ENCODE measurements around the gene SF3B2.
A peak's percentile ranks its signal among the peaks of the same experiment; 100 is the strongest.

The SF3B2 gene, protein sequence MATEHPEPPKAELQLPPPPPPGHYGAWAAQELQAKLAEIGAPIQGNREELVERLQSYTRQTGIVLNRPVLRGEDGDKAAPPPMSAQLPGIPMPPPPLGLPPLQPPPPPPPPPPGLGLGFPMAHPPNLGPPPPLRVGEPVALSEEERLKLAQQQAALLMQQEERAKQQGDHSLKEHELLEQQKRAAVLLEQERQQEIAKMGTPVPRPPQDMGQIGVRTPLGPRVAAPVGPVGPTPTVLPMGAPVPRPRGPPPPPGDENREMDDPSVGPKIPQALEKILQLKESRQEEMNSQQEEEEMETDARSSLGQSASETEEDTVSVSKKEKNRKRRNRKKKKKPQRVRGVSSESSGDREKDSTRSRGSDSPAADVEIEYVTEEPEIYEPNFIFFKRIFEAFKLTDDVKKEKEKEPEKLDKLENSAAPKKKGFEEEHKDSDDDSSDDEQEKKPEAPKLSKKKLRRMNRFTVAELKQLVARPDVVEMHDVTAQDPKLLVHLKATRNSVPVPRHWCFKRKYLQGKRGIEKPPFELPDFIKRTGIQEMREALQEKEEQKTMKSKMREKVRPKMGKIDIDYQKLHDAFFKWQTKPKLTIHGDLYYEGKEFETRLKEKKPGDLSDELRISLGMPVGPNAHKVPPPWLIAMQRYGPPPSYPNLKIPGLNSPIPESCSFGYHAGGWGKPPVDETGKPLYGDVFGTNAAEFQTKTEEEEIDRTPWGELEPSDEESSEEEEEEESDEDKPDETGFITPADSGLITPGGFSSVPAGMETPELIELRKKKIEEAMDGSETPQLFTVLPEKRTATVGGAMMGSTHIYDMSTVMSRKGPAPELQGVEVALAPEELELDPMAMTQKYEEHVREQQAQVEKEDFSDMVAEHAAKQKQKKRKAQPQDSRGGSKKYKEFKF

DNA sequence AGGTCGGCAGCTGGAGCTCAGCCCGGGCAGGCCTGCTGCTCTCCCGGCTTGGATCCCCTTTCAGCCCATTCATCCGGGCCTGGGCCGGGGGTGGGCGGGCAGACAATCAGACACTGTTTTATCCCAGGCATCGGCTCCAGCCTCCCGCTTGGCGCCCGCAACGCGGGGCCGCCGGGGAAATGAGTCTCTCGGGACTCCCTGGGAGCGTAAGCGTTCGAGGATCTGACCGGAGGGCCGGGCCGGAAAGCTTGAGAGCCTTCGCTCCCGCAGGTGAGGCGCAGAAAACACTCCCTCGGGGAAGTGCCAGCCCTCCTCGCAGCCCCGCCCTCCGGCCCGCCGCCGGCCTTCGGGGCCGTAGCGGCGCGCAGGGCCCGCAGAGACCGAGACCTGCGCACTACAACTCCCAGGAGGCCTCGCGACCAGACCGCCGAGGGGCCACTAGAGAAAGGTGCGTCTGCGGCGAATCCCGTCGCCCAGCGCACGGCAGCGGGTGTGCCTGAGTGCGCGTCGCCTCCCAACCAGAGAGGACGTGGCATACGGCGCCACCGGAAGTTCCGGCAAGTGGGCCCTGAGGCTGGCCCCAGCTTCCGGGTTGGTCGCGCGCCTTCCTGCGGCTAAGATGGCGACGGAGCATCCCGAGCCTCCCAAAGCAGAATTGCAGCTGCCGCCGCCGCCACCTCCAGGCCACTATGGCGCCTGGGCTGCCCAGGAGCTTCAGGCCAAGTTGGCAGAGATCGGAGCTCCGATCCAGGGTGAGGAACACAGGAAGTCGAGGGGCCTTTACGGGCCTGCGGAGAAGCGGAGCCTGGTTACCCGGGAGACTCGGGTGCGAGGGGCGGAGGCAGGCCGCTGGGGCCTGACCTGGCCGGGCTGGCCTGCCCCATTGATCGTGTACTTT is at the start of gene SF3B2:
Gene SF3B2, plus strand, starts transcription at position 599 of the 898 bp plus-strand sequence. Its CDS starts 21 bp downstream, at position 620.
- H3K4me3 ChIP-seq (ENCODE audit: low read length), result peak within 1 kb of the TSS; percentile 77
- TF ChIP-seq CTCF (conservative IDR thresholded peaks at IDR 0.05; ENCODE audit: low read length), result no peak
- peak; percentile 98 for DNase-seq (ENCODE audit: low read depth)

DNA sequence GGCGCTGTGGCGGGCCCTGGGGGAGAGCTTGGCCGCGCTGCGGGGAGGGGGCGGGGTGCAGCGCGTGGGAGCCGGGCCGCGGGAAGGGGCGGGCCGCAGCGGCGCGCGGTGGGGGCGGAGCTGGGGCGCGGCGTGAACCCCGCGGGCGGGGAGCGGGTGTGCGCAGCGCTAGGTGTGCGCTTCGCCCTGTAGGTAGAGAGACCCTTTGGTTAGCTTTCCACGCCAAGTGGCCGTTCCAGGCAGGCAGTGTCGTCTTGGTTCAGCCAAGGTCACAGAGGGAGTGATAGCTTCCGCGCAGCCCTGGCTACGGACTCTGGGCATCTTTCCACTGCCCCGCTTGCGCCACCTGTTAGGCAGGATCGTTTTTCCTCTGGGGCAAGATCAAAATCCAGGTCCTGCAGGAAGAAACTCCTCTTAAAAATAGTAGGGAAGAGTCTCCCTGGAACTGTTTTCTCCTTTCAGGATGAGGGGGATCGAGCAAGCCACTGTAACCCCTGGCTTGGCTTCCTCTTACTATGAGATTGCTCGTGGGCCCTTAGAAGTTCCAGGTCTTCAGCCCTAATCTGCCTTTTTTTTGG is 49.4 kb upstream of the SF3B2 start:
- peak; percentile 44 for DNase-seq (ENCODE audit: low read depth)

DNA sequence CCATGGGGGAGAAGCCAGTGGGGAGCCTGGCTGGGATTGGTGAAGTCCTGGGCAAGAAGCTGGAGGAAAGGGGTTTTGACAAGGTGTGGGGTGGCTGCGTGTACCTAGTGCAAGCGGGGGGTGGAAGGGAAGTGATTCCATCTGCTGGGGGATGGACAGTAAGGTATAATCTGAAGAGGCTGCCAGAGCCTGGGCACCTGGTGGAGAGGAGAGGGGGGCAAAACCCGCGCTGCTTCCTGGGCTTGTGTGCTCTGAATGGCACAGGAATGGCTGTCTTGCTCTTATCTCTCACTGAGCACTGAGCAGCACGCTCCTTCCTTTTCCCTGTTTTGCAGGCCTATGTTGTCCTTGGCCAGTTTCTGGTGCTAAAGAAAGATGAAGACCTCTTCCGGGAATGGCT is 48.9 kb upstream of the SF3B2 start:
- no peak for TF ChIP-seq CTCF (conservative IDR thresholded peaks at IDR 0.05; ENCODE audit: low read length)
- no peak for DNase-seq (ENCODE audit: low read depth)
- H3K4me3 ChIP-seq (ENCODE audit: low read length), result peak overlapping the region; percentile 97

More for the DNA sequence above, 49.4 kb upstream of the SF3B2 start:
- H3K4me3 ChIP-seq (ENCODE audit: low read length), result peak overlapping the region; percentile 97
- TF ChIP-seq CTCF (conservative IDR thresholded peaks at IDR 0.05; ENCODE audit: low read length), result peak; percentile 32

DNA sequence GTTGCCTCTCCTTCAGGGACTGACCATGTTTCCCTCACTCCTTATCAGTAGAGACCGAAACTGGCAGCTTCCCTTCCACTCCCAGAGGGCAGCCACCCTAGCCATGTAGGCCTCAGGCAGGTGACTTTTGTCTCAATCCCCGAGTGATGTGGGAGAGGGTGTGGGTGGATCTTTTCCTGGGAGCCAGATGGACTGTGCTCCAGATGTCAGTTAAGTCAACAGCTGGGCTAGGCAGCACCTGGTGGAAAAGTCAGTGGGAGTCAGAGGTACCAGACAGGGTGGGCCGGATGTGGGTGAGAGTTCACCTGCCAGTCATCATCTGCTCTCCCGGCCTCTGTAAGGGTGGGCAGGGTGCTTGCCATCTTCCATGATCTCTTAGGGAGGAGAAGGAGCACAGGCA is 48.0 kb upstream of the SF3B2 start:
- no peak for DNase-seq (ENCODE audit: low read depth)
- no peak for TF ChIP-seq CTCF (conservative IDR thresholded peaks at IDR 0.05; ENCODE audit: low read length)
- no peak overlapping the region for H3K4me3 ChIP-seq (ENCODE audit: low read length)

GRCh38 chr11:66006134-66006890 is 45.9 kb upstream of the SF3B2 start:
- DNase-seq (ENCODE audit: low read depth), result no peak
- no peak for TF ChIP-seq CTCF (conservative IDR thresholded peaks at IDR 0.05; ENCODE audit: low read length)
- H3K4me3 ChIP-seq (ENCODE audit: low read length), result no peak overlapping the region

DNA sequence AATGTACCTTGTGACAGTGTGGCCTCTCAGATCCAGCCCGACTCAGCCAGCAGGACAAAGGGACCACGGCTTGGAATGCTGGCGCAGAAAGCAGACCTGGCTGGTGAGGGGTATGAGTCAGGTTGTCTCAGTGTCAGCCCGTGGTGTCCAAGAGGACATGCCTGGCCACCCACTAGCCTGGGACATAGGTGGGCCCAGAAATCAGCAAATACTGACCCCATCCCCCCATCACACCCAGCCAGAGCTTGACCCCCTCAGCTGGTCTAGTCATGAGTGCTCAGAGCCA is 45.3 kb upstream of the SF3B2 start:
- TF ChIP-seq CTCF (conservative IDR thresholded peaks at IDR 0.05; ENCODE audit: low read length), result no peak
- DNase-seq (ENCODE audit: low read depth), result no peak
- no peak overlapping the region for H3K4me3 ChIP-seq (ENCODE audit: low read length)

All from AG10803 (cell line).